Progenitor cell of endocrine pancreas (in vitro differentiated cells): ENCODE measurements around the gene SLC18A2. TPM values are rescaled to one million over a fixed set of nuclear protein-coding genes. Genes with fewer than 3 reads are reported as not detected.

ENCODE experiments used
- DNase-seq: peaks from one replicate; pipeline ENCODE4 v3.0.0; 2021; ENCODE audit warnings: low spot score; ENCODE audit not compliant: unreplicated experiment
- H3K27ac Mint-ChIP-seq: 2 replicates; pipeline ENCODE4 v1.8.0; 2021; ENCODE audit warnings: mild to moderate bottlenecking, moderate library complexity, mixed read lengths
- H3K27me3 Mint-ChIP-seq: 2 replicates; pipeline ENCODE4 v1.8.0; 2021; ENCODE audit warnings: mixed read lengths
- H3K36me3 Mint-ChIP-seq: 2 replicates; pipeline ENCODE4 v1.8.0; 2022; ENCODE audit warnings: mixed read lengths; ENCODE audit not compliant: insufficient read depth
- H3K4me1 Mint-ChIP-seq: 2 replicates; pipeline ENCODE4 v1.8.0; 2021; ENCODE audit warnings: low read depth, mixed read lengths
- H3K4me3 Mint-ChIP-seq: 2 replicates; pipeline ENCODE4 v1.8.0; 2021; ENCODE audit warnings: low read depth, mild to moderate bottlenecking, moderate library complexity, mixed read lengths
- H3K9me3 Mint-ChIP-seq: 2 replicates; pipeline ENCODE4 v1.8.0; 2021; ENCODE audit warnings: low read depth, mixed read lengths
- CTCF ChIP-seq: fragments of 200-600 bp; sonication (generic); IDR thresholded peaks from one replicate; pipeline ENCODE4 v1.5.0; 2021; ENCODE audit warnings: antibody characterized with exemption, mild to moderate bottlenecking; ENCODE audit not compliant: unreplicated experiment
- total RNA-seq: library from RNA; stranded (reverse); gene quantifications from 2 replicates; pipeline ENCODE4 v1.2.1, GENCODE V29; 2021

The SLC18A2 gene
- total RNA-seq, 1 donor from 2014 or later = 0.17 TPM

GRCh38 chr10:117271427-117271826 is 30.5 kb downstream of the SLC18A2 start:
- no peaks in the 10 kb centered on the region for H3K36me3 Mint-ChIP-seq
- no peak for DNase-seq
- no peak overlapping the region for H3K27ac Mint-ChIP-seq
- peaks cover 5% of the 10 kb centered on the region for H3K27me3 Mint-ChIP-seq
- no peak for TF ChIP-seq CTCF
- H3K9me3 Mint-ChIP-seq = no peaks in the 10 kb centered on the region
- H3K4me3 Mint-ChIP-seq = no peak overlapping the region
- H3K4me1 Mint-ChIP-seq = peaks cover 14% of the 10 kb centered on the region

- TF ChIP-seq CTCF = no peak
- H3K27me3 Mint-ChIP-seq = peaks cover 5% of the 10 kb centered on the region
- H3K27ac Mint-ChIP-seq = no peak overlapping the region
- peaks cover 14% of the 10 kb centered on the region for H3K4me1 Mint-ChIP-seq
- H3K9me3 Mint-ChIP-seq = no peaks in the 10 kb centered on the region
- no peak for DNase-seq
- no peak overlapping the region for H3K4me3 Mint-ChIP-seq
- no peaks in the 10 kb centered on the region for H3K36me3 Mint-ChIP-seq
These were observed 31.5 kb downstream of the SLC18A2 start for GRCh38 chr10:117272195-117273076.

GRCh38 chr10:117273980-117274379 is 33.1 kb downstream of the SLC18A2 start:
- H3K27ac Mint-ChIP-seq = no peak overlapping the region
- H3K4me1 Mint-ChIP-seq = peaks cover 18% of the 10 kb centered on the region

GRCh38 chr10:117274509-117274908 is 33.6 kb downstream of the SLC18A2 start:
- no peak overlapping the region for H3K4me3 Mint-ChIP-seq
- H3K9me3 Mint-ChIP-seq = no peaks in the 10 kb centered on the region
- DNase-seq = no peak
- no peaks in the 10 kb centered on the region for H3K36me3 Mint-ChIP-seq
- no peak overlapping the region for H3K27ac Mint-ChIP-seq
- no peak for TF ChIP-seq CTCF
- H3K4me1 Mint-ChIP-seq = peaks cover 18% of the 10 kb centered on the region
- H3K27me3 Mint-ChIP-seq = peaks cover 5% of the 10 kb centered on the region

More at GRCh38 chr10:117273980-117274379, 33.1 kb downstream of the SLC18A2 start:
- H3K4me3 Mint-ChIP-seq = no peak overlapping the region
- no peak for DNase-seq
- no peaks in the 10 kb centered on the region for H3K36me3 Mint-ChIP-seq
- H3K9me3 Mint-ChIP-seq = no peaks in the 10 kb centered on the region
- H3K27me3 Mint-ChIP-seq = peaks cover 5% of the 10 kb centered on the region
- TF ChIP-seq CTCF = no peak

GRCh38 chr10:117275121-117275520 is 34.2 kb downstream of the SLC18A2 start:
- Mint-ChIP-seq H3K27me3 (peaks cover 5% of the 10 kb centered on the region), H3K9me3 (no peaks in the 10 kb centered on the region), H3K4me3 (no peak overlapping the region), H3K27ac (no peak overlapping the region), H3K4me1 (peaks cover 18% of the 10 kb centered on the region), H3K36me3 (no peaks in the 10 kb centered on the region)
- TF ChIP-seq CTCF = no peak
- DNase-seq = no peak
